Esophagus muscularis mucosa (tissue), 4 donors: ENCODE results near the gene CHSY3. TPM values are rescaled to one million over a fixed set of nuclear protein-coding genes. Genes with fewer than 3 reads are reported as not detected.

Source experiments
- DNase-seq: peaks from one replicate; pipeline ENCODE4 v3.0.0-alpha.2; 2017; ENCODE audit errors: extremely low spot score
- H3K27ac ChIP-seq, 4 donors: fragments of 200-600 bp; sonication (generic); replicated peaks in 1 of 4; 1 replicate in 3 of 4; 2 replicates in 1 of 4; pipeline ENCODE4 v1.5.1; 2016 to 2019; ENCODE audit warnings: mild to moderate bottlenecking in 1 of 4
- H3K27me3 ChIP-seq, 4 donors: fragments of 200-600 bp; sonication (generic); one replicate each; pipeline versions ENCODE4 v1.5.1 to v1.6.0; 2016 to 2019
- H3K36me3 ChIP-seq, 4 donors: fragments of 200-600 bp; sonication (generic); one replicate each; pipeline ENCODE4 v1.5.1; 2016 to 2019
- H3K4me1 ChIP-seq, 4 donors: fragments of 200-600 bp; sonication (generic); one replicate each; pipeline ENCODE4 v1.5.1; 2016 to 2019
- H3K4me3 ChIP-seq, 4 donors: fragments of 200-600 bp; sonication (generic); 1 replicate in 2 of 4; 2 replicates in 2 of 4; pipeline ENCODE4 v1.5.1; 2016 to 2019; ENCODE audit warnings: mild to moderate bottlenecking in 4 of 4, moderate library complexity in 1 of 4
- H3K9me3 ChIP-seq, 4 donors: fragments of 200-600 bp; sonication (generic); 1 replicate in 3 of 4; 2 replicates in 1 of 4; pipeline ENCODE4 v1.5.1; 2016 to 2019
- CTCF ChIP-seq, 3 experiments: fragments of 200-600 bp in 2 of 3; fragments of 450-650 bp in 1 of 3; sonication (generic) in 2 of 3; IDR thresholded peaks; one replicate each; pipeline ENCODE4 v1.5.1; 2017 to 2019; ENCODE audit warnings: antibody characterized with exemption in 3 of 3, mild to moderate bottlenecking in 2 of 3, moderate library complexity in 1 of 3
- EP300 ChIP-seq: sonication (generic); formaldehyde crosslinking; IDR thresholded peaks from one replicate; pipeline ENCODE4 v1.6.1; 2017; ENCODE audit warnings: antibody characterized with exemption
- POLR2A ChIP-seq: fragments of 450-650 bp; IDR thresholded peaks from one replicate; pipeline ENCODE4 v1.6.1; 2017; ENCODE audit warnings: antibody characterized with exemption, moderate library complexity, mild to moderate bottlenecking, low read depth
- POLR2AphosphoS5 ChIP-seq, 2 donors: sonication (generic); formaldehyde crosslinking; IDR thresholded peaks; one replicate each; pipeline ENCODE4 v1.6.1; 2017; ENCODE audit warnings: antibody characterized with exemption in 2 of 2
- WGBS: methylation state at CpG from one replicate; pipeline ENCODE4 v1.1.5; 2018; 5-methylcytosine and 5-hydroxymethylcytosine counted together
- intact Hi-C: fragments of 100-400 bp; cut with DNase I; formaldehyde crosslinking; loops from one replicate; pipeline ENCODE4 v1.15.1; 2023
- total RNA-seq, 4 donors: library from RNA; depleted of rRNA; stranded (reverse); fragments of >200 nt; gene quantifications; one replicate each; pipeline versions ENCODE4 v1.1.0 to v1.2.1, GENCODE V29; 2016

CHSY3 gene
- total RNA-seq, 4 donors from 2014 or later = 1.2 to 2.1 (median 1.7) TPM

GRCh38 chr5:129917224-129917623 is 13.0 kb downstream of the CHSY3 start:
- no peak for DNase-seq
- 64% methylated on average over 1 of the region's 1 CpG for WGBS
- intact Hi-C loops = no loop called here
- Histone ChIP-seq H3K4me1 (no peaks in the 10 kb centered on the region), H3K4me3 (no peak overlapping the region), H3K27ac (no peak overlapping the region), H3K36me3 (no peaks in the 10 kb centered on the region), H3K27me3 (no peaks in the 10 kb centered on the region), H3K9me3 (no peaks in the 10 kb centered on the region)
- TF ChIP-seq CTCF (IDR thresholded peaks at IDR 0.05) (no peak), POLR2A (no peak), POLR2AphosphoS5 (IDR thresholded peaks at IDR 0.05) (no peak), EP300 (no peak)

GRCh38 chr5:129921204-129921603 is 16.9 kb downstream of the CHSY3 start:
- no peaks in the 10 kb centered on the region for H3K4me1 ChIP-seq
- H3K36me3 ChIP-seq = no peaks in the 10 kb centered on the region
- WGBS = 88% methylated on average over 4 of the region's 4 CpGs
- intact Hi-C loops = no loop called here
- H3K27me3 ChIP-seq = no peaks in the 10 kb centered on the region
- H3K9me3 ChIP-seq = no peaks in the 10 kb centered on the region
- no peak for DNase-seq
- H3K4me3 ChIP-seq = no peak overlapping the region
- TF ChIP-seq POLR2A (no peak), CTCF (IDR thresholded peaks at IDR 0.05) (no peak), POLR2AphosphoS5 (IDR thresholded peaks at IDR 0.05) (no peak), EP300 (no peak)
- no peak overlapping the region for H3K27ac ChIP-seq

- WGBS = 96% methylated on average over 3 of the region's 4 CpGs
- DNase-seq = no peak
- intact Hi-C loops = no loop called here
Observed at GRCh38 chr5:129930221-129930620, 26.0 kb downstream of the CHSY3 start.

GRCh38 chr5:129935626-129936025 is 31.4 kb downstream of the CHSY3 start:
- no peak overlapping the region for H3K4me3 ChIP-seq
- intact Hi-C loops = no loop called here
- WGBS = 78% methylated on average over 2 of the region's 2 CpGs
- TF ChIP-seq CTCF (IDR thresholded peaks at IDR 0.05) = no peak
- no peak for TF ChIP-seq POLR2AphosphoS5 (IDR thresholded peaks at IDR 0.05)
- no peak for TF ChIP-seq EP300
- no peak for TF ChIP-seq POLR2A
- H3K9me3 ChIP-seq = peaks cover 0 to 21% (median 15%) of the 10 kb centered on the region in 4 donors
- no peaks in the 10 kb centered on the region for H3K36me3 ChIP-seq
- no peak overlapping the region for H3K27ac ChIP-seq
- no peak for DNase-seq
- H3K27me3 ChIP-seq = no peaks in the 10 kb centered on the region
- H3K4me1 ChIP-seq = no peaks in the 10 kb centered on the region

More at GRCh38 chr5:129930221-129930620, 26.0 kb downstream of the CHSY3 start:
- TF ChIP-seq EP300 = no peak
- TF ChIP-seq POLR2AphosphoS5 (IDR thresholded peaks at IDR 0.05) = no peak
- no peak for TF ChIP-seq POLR2A
- no peak for TF ChIP-seq CTCF (IDR thresholded peaks at IDR 0.05)
- Histone ChIP-seq H3K4me1 (no peaks in the 10 kb centered on the region), H3K27me3 (no peaks in the 10 kb centered on the region), H3K36me3 (no peaks in the 10 kb centered on the region), H3K9me3 (no peaks in the 10 kb centered on the region), H3K27ac (no peak overlapping the region), H3K4me3 (no peak overlapping the region)

- H3K27ac ChIP-seq = no peak overlapping the region
- no peaks in the 10 kb centered on the region for H3K4me1 ChIP-seq
- TF ChIP-seq POLR2A (no peak), POLR2AphosphoS5 (IDR thresholded peaks at IDR 0.05) (no peak), CTCF (IDR thresholded peaks at IDR 0.05) (no peak), EP300 (no peak)
- no peak for DNase-seq
- H3K36me3 ChIP-seq = no peaks in the 10 kb centered on the region
- intact Hi-C loops = no loop called here
- peaks cover 0 to 21% (median 15%) of the 10 kb centered on the region in 4 donors for H3K9me3 ChIP-seq
- WGBS = 61% methylated on average over 3 of the region's 3 CpGs
- no peaks in the 10 kb centered on the region for H3K27me3 ChIP-seq
- H3K4me3 ChIP-seq = no peak overlapping the region
Observed at GRCh38 chr5:129938077-129938476, 33.8 kb downstream of the CHSY3 start.
